Thyroid gland (tissue), 4 donors: ENCODE results near the gene UBIAD1.

ENCODE experiments used
- POLR2A ChIP-seq, 2 donors: fragments of 450-650 bp; IDR thresholded peaks; one replicate each; pipeline ENCODE4 v1.6.1; 2017; ENCODE audit warnings: antibody characterized with exemption in 2 of 2, mild to moderate bottlenecking in 2 of 2, moderate library complexity in 1 of 2
- TF ChIP-seq, protein P1 (sequence below), 6 experiments: fragments of 200-600 bp in 3 of 6; fragments of 450-650 bp in 3 of 6; sonication (generic) in 3 of 6; IDR thresholded peaks; one replicate each; pipeline ENCODE4 v1.5.1; 2016 to 2019; ENCODE audit warnings: antibody characterized with exemption in 6 of 6, mild to moderate bottlenecking in 2 of 6, inconsistent platforms in 1 of 6, moderate library complexity in 1 of 6

DNA sequence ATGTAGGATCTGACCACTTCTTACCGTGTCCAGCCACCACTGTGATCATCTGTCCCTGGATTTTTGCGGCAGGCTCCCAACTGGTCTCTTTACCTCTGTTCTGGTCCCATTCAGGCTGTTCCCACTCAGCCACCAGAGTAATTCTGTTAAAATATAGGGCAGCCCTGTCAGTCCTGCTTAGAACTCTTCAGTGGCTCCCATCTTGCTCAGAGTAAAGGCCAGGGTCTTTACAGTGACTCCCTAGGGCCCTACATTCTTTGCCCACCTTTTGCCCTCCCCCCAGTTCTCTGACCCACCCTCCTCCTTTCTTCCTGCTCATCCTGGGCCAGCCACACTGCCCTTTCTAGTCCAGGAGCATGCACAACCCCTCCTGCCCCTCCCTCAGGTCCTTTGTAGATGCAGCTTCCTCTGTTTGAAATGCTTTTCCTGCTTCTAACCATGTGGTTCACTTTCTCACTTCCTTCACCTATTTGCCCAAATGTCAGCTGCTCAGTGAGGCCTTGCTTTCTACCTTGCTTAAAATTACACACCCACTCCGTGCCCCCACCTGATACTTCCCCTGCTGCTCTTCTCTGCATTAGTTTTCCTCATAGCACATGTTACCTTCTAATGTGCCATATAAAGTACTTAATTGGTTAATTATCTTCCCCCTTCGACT lies 7.8 kb downstream of the UBIAD1 start:
- TF ChIP-seq, protein P1, sequence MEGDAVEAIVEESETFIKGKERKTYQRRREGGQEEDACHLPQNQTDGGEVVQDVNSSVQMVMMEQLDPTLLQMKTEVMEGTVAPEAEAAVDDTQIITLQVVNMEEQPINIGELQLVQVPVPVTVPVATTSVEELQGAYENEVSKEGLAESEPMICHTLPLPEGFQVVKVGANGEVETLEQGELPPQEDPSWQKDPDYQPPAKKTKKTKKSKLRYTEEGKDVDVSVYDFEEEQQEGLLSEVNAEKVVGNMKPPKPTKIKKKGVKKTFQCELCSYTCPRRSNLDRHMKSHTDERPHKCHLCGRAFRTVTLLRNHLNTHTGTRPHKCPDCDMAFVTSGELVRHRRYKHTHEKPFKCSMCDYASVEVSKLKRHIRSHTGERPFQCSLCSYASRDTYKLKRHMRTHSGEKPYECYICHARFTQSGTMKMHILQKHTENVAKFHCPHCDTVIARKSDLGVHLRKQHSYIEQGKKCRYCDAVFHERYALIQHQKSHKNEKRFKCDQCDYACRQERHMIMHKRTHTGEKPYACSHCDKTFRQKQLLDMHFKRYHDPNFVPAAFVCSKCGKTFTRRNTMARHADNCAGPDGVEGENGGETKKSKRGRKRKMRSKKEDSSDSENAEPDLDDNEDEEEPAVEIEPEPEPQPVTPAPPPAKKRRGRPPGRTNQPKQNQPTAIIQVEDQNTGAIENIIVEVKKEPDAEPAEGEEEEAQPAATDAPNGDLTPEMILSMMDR (IDR thresholded peaks at IDR 0.05), result no peak
- no peak for TF ChIP-seq POLR2A (IDR thresholded peaks at IDR 0.05)
